GM18519 (cell line): Measurements from ENCODE around the gene KLF1.
"Not testable (repeated sequence)": the region's sequence is repeated elsewhere in the genome, so short reads cannot be mapped to it uniquely, and the experiment has no call there.

Source experiments
- ATAC-seq: cut with Tn5 transposase; IDR thresholded peaks from one replicate; pipeline ENCODE4 v1.9.1; 2021; ENCODE audit warnings: mild to moderate bottlenecking, moderate library complexity; ENCODE audit not compliant: unreplicated experiment, low FRiP score

Gene KLF1

DNA sequence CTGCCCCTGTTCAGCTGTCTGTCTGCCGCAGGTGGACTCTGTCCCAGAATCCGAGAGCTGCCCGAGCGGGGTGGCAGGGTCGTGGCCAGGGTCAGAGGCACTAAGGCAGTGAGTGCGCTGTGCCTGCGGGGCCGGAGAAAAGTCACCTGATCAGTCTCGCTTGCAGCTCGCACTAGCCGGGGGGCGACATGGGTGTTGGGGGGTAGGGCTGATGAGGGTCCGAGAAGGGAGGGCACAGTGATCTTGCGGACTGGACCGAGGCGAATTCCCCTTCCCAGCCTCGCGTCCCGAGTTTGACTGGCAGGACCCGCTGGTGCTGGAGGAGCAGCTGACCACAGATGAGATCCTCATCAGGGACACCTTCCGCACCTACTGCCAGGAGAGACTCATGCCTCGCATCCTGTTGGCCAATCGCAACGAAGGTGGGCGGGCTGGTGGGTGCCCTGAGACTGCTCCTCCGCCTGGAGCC is 4.6 kb upstream of the KLF1 start:
- no peak for ATAC-seq

DNA sequence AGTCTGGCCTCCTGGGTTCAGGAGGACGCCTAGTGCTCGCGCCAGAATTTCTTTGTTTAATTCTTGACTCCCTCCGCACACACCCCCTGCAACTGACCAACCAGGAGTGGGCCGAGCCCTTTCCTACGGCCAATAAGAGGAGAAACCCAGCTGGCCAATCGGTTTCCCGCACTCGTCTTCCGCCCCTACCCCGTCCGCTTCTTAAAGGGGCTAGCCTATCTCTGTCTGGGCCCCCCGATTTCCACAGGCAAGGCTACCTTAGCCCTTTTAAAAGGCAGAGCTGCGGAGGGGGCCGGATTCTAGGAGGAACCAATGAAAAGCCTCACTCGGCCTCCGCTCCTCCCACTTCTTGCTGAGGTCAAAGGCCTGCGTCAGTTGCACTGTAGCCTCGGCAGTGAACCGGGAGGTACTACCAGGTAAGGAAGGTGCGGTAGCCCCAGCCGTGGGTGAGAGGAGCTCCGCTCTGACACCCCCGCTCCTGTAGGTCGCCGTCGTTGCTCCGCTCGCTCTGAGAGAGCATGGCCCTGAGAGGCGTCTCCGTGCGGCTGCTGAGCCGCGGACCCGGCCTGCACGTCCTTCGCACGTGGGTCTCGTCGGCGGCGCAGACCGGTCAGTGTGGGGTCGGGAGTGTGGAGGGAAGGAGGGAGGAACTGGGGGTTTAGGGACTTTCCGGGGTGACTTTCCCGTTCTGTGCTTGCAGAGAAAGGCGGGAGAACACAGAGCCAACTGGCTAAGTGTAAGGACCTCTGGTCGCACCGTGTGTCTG is 4.0 kb upstream of the KLF1 start, which contains the start of gene GCDH:
TSS of gene GCDH (plus strand) at position 374 of the 766 bp plus-strand sequence. CDS start at position 519, 145 bp downstream.
- peak; percentile 54 for ATAC-seq

DNA sequence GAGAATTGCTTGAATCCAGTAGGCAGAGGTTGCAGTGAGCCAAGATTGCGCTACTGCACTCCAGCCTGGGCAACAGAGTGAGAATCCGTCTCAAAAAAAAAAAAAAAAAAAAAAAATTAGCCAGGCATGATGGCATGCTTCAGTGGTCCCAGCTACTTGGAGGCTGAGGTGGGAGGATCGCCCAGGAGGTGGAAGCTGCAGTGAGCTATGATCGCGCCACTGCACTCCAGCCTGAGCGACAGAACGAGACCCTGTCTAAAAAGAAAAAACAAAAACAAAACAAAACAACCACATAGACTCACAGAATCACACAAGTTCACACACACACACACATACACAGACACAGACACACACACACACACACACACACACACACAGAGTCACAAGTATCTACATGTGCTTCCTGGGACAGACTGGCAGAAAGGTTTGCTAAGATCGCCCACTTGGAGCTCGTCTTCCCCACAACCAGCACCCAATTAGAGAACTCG is 3.3 kb upstream of the KLF1 start:
- not testable (repeated sequence) for ATAC-seq

DNA sequence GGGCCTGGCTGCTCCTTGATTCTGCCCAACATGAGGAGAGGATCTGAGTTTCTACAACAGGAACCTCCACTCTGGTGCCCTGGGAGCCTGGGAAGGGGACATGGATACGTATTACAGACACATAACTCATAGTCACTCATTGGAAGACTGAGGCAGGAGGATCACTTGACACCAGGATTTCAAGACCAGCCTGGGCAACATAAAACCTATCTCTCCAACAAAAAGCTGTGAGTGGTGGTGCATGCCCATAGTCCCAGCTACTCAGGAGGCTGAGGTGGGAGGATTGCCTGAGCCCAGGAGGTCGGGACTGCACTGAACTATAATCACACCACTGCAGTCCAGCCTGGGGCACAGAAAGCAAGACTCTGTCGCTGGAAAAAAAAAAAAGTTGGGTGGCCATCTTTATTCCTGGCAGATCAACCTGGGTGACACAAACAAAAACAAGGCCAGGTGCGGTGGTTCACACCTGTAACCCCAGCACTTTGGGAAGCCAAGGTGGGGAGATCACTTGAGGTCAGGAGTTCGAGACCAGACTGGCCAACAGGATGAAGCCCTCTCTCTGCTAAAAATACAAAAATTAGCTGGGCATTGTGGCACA is 1.1 kb upstream of the KLF1 start:
- no peak for ATAC-seq

DNA sequence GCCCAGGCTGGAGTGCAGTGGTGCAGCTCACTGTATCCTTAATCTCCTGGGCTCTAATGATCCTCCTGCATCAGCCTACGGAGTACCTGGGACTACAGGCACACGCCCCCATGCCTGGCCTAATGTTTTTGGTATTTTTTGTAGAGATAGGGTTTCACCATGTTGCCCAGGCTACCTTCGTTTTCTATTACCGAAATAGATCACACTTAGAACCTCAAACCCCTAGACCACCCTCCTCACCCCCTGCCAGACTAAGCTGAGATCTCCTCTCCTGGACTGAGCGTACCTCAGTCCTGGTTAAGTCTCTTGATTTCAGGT is 391 bp downstream of the KLF1 start:
- ATAC-seq: no peak

DNA sequence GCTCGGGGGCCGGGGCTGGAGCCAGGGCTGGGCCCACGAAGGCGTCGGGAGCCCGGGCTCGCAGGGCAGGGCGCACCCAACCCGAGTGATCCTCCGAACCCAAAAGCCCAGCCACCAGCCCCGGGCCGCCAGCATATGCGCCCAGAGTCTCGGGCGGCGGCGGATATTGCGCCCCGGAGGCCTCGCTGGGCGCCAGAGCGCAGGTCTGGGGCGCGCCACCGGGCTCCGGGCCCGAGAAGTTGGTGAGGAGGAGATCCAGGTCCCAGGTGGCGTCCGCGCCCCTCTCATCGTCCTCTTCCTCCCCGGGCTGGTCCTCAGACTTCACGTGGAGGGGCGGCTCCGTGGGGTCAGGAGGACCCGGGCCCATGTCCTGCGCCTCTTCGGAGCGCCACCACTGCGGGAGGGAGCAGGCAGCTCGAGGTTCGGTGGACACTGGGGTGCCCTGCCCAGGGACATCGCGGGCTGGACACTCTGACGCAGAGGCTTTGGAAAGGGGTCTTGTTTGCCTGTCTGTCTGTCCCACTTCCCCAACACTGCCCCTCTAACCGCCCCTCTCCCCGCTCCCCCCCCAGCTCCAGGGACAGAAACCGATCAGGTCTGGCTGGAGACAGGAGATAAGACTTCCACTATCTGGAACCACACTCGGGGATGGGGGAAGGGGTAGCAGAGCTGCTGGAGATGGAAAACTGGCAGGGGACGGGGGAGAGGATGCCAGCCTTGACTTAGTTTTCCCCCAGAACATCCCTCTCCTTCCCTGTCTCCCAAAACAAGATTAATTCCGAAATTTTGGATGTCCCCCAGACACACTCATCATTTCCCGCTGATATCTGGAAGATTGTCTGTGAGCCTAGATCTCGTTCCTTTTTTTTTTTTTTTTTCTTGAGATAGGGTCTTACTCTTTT is 1.0 kb downstream of the KLF1 start:
- ATAC-seq: no peak

DNA sequence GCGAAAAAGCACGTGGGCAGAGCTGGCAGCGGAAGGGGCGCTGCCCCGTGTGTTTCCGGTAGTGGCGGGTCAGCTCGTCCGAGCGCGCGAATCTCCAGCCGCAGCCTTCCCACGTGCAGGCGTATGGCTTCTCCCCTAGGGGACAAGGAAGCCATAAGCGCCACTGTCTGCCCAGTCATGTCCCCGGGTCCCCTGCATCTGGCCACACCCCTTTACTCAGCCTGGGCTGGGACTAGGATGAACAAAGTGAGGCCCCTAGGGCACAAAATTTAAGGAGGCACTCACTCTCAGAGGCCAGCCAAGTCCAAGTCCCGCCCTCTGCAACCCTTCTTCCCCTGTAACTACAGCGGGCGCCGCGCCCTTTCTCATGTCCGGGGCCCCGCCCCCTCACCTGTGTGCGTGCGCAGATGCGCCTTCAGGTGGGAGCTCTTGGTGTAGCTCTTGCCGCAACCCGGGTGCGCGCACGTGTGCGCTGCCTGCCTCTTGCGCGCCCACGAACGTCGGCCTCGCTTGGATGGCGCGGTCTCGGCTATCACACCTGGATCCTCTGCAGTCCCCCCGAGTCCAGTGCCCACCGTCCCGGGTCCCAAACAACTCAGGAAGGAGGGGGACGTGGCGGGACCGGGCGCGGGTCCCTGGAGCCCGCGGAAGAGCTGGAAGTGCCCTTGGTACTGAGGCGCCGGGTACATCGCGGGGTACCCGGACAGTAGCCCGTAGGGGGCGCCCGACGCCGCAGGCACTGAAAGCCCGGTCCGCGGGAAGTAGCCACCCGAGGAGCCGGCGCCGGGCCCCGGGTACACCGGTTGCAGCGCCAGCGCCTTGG is 1.9 kb downstream of the KLF1 start:
- ATAC-seq: no peak

DNA sequence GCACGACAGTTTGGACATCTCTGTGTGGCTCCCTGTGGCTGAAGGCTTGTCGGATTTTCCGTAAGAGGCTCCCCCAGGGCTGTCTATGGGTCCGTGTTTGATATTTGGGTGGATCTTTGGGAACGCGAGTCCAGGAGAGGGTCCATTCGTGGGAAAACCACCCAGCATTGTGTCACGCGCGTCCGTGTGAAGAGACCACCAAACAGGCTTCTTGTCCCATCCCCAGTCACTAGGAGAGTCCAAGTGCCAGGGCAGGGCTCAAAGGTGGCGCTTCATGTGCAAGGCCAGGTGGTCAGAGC is 2.4 kb downstream of the KLF1 start:
- ATAC-seq: no peak

DNA sequence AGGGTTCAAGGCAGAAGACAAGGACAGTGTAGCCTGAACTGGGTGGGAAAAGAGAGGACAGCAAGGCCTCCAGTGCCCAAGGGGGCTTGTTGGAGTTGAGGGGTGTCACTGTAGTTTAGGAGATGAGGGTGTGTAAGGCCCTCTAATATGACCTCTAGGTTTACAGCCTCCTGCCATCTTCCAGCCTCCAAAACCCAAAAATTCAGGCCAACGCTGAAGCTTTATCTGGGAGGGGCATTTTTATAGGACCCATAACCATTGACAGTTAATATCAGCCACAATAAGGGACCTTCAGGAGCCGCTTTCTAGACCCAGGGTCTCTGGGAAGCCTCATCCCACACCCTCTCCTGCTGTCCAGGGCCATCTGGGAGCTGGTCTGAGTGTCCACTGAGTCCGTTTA is 2.8 kb downstream of the KLF1 start:
- no peak for ATAC-seq

DNA sequence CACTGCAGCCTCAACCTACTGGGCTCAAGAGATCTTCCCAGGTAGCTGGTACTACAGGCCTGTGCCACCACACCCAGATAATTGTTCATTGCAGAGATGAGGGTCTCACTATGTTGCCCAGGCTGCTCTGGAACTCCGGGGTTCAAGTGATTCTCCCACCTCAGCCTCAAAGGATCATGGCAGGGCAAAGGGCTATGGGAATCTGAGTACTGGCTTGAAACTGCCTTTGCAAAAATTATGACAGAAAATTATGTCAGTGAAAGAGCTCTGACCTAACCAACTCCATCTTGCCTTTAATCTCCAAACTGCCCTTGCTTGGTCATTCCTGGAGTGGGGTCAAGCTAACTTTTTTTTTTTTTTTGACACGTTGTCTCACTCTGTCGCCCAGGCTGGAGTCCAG is 4.4 kb downstream of the KLF1 start:
- ATAC-seq: no peak

DNA sequence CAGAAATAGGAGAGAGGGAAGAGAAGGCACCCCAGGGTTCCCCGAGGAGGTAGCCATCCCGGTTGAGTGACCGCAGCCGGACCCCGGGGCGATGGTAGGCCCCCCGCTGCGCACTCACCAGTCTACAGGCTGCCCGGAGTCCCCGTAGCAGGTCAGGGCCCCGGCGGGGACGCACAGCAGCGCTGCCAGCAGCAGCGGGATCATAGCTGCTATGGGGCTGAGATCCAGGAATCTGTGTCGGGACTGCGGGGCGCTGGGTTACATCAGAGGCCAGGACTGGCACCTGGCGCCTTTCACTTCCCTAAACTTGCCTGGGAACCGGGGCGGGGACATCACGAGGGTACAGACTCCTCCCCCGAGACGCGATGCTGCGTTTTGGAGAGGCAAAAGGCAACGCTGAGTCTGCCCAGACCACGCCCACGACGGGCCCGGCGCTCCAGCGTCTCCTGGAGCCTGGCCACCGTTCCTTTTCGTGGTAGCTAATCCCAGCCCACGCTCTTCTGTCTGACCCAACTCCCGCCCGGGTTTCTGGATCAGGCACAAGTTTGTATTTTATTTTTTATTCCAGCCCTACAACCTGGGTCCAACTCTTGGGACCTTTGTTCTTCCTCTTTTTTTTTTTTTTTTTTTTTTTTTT is 5.7 kb downstream of the KLF1 start, which contains the start of gene DNASE2:
TSS of gene DNASE2 (minus strand) at position 278 of the 637 bp plus-strand sequence. CDS start at position 204, 74 bp downstream.
- ATAC-seq: peak; percentile 47

DNA sequence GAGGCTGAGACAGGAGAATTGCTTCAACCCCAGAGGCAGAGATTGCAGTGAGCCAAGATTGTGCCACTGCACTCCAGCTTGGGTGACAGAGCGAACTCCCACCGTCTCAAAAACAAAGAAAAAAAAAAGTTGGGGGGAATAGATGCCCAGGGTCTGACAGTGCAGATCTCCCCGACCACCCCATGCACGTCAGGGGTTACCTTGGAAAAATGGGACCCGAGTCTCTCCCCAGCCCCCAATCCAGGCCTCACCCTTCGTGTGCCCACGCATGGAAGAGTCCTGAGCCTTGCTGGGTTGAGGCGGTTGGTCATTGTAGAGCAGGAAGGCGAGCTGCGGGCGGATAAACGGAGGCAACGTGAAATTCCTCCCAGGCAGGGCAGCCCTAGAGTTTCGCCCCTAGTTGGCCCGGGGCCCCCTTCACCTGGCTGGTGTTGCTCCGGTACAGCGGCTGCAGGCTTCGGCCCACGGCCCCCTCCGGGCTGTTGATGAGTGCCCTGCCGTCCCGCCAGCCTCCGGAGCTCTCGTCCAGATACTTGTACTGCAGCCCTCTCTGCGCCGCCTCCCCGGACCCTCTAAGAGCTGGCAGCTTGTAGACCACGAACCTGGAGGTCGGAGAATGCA is 6.3 kb downstream of the KLF1 start:
- no peak for ATAC-seq

DNA sequence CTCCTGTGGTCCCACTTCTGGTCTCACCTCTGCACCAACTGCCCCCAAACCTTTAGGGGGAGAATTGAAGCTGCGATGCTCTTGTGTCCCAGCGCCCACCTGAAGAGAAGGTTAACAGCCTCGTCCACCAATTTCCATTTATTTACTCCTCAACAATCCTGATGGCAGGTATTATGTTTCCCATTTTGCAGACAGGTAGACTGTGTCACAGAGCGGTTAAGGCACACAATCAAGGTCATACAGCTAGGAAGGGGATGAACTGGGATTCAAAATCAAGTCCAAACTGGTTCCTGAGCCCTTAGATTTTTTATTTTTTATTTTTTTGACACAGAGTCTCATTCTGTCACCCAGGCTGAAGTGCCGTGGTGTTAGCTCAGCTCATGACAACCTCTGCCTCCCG is 11.9 kb downstream of the KLF1 start:
- no peak for ATAC-seq

DNA sequence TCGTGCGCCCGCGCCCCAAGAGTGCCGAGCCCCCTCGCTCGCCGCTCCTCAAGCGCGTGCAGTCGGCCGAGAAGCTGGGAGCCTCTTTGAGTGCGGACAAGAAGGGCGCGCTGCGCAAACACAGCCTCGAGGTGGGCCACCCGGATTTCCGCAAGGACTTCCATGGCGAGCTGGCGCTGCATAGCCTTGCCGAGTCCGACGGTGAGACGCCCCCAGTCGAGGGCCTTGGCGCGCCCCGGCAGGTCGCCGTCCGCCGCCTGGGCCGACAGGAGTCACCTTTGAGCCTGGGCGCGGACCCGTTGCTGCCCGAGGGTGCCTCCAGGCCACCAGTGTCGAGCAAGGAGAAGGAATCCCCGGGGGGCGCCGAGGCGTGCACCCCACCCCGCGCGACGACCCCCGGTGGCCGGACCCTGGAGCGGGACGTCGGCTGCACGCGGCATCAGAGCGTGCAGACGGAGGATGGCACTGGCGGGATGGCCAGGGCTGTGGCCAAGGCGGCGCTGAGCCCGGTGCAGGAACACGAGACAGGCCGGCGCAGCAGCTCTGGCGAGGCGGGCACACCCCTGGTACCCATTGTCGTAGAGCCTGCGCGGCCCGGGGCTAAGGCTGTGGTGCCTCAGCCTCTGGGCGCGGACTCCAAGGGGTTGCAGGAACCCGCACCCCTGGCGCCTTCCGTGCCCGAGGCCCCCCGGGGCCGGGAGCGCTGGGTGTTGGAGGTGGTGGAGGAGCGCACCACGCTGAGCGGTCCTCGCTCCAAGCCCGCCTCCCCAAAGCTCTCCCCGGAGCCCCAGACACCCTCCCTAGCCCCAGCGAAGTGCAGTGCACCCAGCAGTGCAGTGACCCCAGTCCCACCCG is 12.9 kb downstream of the KLF1 start:
- no peak for ATAC-seq

DNA sequence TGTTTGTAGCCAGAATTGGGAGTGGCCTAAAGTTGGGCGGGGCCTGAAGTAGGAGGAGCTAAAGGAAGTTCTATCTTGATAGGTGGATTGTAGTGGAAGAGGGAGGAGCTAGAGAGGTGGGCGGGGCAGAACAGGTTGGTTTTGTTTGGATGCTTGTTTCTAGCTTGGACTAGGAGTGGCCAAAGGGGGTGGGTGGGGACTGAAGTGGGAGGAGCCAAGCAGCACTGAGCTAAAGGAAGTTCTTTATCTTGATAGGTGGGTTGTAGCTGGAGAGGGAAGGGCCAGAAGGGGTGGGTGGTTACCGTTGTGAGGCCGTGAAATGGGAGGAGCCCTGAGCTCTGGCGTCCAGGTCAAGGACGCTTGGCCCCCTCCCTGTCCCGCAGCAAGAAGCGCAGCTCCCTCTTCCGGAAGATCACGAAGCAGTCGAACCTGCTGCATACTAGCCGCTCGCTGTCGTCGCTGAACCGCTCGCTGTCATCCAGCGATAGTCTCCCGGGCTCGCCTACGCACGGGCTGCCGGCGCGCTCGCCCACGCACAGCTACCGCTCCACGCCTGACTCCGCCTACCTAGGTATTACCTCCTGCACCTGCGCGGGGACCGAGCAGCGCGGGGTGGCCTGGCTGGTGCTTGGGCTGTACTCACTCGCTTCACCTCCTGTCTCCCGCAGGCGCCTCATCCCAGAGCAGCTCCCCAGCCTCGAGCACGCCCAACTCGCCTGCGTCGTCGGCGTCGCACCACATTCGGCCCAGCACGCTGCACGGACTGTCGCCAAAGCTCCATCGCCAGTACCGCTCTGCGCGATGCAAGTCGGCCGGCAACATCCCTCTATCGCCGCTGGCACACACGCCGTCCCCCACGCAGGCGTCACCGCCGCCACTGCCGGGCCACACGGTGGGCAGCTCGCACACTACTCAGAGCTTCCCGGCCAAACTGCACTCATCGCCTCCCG is 13.8 kb downstream of the KLF1 start:
- no peak for ATAC-seq

DNA sequence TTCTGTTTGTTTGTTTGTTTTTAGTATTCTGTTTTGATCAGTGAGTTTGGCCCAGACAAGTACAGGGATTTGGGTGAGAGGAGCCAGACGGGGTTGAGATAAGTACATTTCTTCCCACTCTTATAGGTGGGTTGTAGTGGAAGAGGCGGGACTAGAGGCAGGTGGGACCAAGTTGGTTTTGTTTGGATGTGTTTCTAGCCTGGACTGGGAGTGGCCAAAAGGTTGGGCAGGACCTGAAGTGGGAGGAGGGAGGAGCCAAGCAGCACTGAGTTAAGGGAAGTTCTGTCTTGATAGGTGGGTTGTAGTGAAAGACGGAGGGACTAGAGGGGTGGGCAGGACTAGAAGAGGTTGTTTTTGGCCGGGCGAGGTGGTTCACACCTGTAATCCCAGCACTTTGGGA is 14.7 kb downstream of the KLF1 start:
- ATAC-seq: no peak

DNA sequence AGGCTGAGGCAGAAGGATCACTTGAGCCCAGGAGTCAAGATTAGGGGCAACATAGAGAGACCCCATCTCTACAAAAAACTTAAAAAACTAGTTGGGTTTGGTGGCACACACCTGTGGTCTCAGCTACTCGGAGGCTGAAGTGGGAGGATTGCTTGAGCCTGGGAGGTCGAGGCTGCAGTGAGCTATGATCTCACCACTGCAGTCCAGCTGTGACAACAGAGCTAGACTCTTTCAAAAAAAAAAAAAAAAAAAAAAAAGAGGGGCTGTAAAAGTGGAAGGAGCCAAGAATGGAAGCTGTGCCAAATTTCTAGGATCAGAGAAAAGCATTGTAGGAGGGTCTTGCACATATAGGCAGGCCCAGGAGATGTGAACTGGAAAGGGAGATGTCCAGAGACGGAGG is 15.3 kb downstream of the KLF1 start:
- no peak for ATAC-seq
